Measurements from ENCODE around the gene DTL.

DNA sequence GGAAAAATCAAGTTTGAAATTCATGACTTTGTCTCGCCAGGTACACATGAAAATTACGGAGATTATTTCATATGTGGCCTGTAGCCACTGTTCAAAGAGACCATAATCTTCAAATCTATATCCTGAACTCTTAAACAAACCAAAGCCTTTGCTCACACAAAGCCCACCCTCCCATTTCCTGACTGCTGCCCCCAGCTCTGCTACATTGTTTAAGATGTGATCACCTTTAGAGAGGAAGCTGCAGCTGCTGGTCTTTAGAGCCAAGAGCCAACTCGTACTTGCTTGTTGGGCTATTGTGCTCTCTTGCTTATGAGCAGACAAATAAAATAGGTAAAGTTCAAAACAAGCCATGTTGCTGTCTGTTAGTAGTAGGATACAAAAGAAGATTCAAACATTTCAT is 71.9 kb downstream of the DTL start:
- no peak for TF ChIP-seq EZH2 (IDR thresholded peaks at IDR 0.05; ENCODE audit: low read depth)
- TF ChIP-seq, protein P1, sequence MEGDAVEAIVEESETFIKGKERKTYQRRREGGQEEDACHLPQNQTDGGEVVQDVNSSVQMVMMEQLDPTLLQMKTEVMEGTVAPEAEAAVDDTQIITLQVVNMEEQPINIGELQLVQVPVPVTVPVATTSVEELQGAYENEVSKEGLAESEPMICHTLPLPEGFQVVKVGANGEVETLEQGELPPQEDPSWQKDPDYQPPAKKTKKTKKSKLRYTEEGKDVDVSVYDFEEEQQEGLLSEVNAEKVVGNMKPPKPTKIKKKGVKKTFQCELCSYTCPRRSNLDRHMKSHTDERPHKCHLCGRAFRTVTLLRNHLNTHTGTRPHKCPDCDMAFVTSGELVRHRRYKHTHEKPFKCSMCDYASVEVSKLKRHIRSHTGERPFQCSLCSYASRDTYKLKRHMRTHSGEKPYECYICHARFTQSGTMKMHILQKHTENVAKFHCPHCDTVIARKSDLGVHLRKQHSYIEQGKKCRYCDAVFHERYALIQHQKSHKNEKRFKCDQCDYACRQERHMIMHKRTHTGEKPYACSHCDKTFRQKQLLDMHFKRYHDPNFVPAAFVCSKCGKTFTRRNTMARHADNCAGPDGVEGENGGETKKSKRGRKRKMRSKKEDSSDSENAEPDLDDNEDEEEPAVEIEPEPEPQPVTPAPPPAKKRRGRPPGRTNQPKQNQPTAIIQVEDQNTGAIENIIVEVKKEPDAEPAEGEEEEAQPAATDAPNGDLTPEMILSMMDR (conservative IDR thresholded peaks at IDR 0.05): no peak
